HepG2 (cell line): Measurements from ENCODE around the gene SETD2. TPM values are rescaled to one million over a fixed set of nuclear protein-coding genes. Genes with fewer than 3 reads are reported as not detected.

ENCODE experiments used
- CBX2 ChIP-seq, 2 experiments: fragments of 200-600 bp in 1 of 2; sonication (generic); formaldehyde crosslinking in 1 of 2; IDR thresholded peaks; 2 replicates each; pipeline versions ENCODE4 v1.7.0 to v1.8.1; 2018 to 2022; ENCODE audit warnings: low read depth in 2 of 2, low read length in 1 of 2, mild to moderate bottlenecking in 1 of 2, missing genetic modification reagents in 1 of 2
- ELF4 ChIP-seq: sonication (generic); formaldehyde crosslinking; IDR thresholded peaks from 2 replicates; pipeline ENCODE4 v1.5.0; 2020; ENCODE audit warnings: missing genetic modification reagents, mild to moderate bottlenecking, moderate library complexity, borderline replicate concordance
- HOXA3 ChIP-seq: sonication (generic); formaldehyde crosslinking; IDR thresholded peaks from 2 replicates; pipeline ENCODE4 v1.5.0; 2020; ENCODE audit warnings: missing genetic modification reagents
- KDM1A ChIP-seq: IDR thresholded peaks from 2 replicates; pipeline ENCODE4 v1.6.1; 2016; ENCODE audit warnings: missing compliant biosample characterization
- KLF11 ChIP-seq: IDR thresholded peaks from 2 replicates; pipeline ENCODE4 v1.6.1; 2016; ENCODE audit warnings: missing compliant biosample characterization
- MTF1 ChIP-seq: sonication (generic); formaldehyde crosslinking; IDR thresholded peaks from 2 replicates; pipeline ENCODE4 v1.5.0; 2020; ENCODE audit warnings: missing genetic modification reagents
- PAXIP1 ChIP-seq: sonication (generic); formaldehyde crosslinking; conservative IDR thresholded peaks from 2 replicates; pipeline ENCODE4 v1.4.0; 2020; ENCODE audit warnings: mild to moderate bottlenecking, missing genetic modification reagents, moderate library complexity
- RNF2 ChIP-seq: fragments of 450-650 bp; conservative IDR thresholded peaks from 2 replicates; pipeline ENCODE4 v1.6.1; 2016; ENCODE audit warnings: low read depth
- SALL1 ChIP-seq: sonication (generic); formaldehyde crosslinking; IDR thresholded peaks from 2 replicates; pipeline ENCODE4 v1.8.0; 2022; ENCODE audit warnings: mild to moderate bottlenecking, missing genetic modification reagents
- YEATS4 ChIP-seq: sonication (generic); formaldehyde crosslinking; IDR thresholded peaks from 2 replicates; pipeline ENCODE4 v1.4.0; 2020; ENCODE audit warnings: missing genetic modification reagents, borderline replicate concordance
- ZBTB20 ChIP-seq: sonication (generic); formaldehyde crosslinking; IDR thresholded peaks from 2 replicates; pipeline ENCODE4 v1.8.1; 2023; ENCODE audit warnings: missing genetic modification reagents, low read depth, mild to moderate bottlenecking, borderline replicate concordance
- ZNF276 ChIP-seq: sonication (generic); formaldehyde crosslinking; IDR thresholded peaks from 2 replicates; pipeline ENCODE4 v1.4.0; 2020; ENCODE audit warnings: mild to moderate bottlenecking, low read depth, missing genetic modification reagents
- ZNF367 ChIP-seq: sonication (generic); formaldehyde crosslinking; IDR thresholded peaks from 2 replicates; pipeline ENCODE4 v1.4.0; 2020; ENCODE audit warnings: missing genetic modification reagents, borderline replicate concordance
- ZNF530 ChIP-seq: sonication (generic); formaldehyde crosslinking; IDR thresholded peaks from 2 replicates; pipeline ENCODE4 v1.5.0; 2020; ENCODE audit warnings: low read depth, mild to moderate bottlenecking, missing genetic modification reagents
- ZNF709 ChIP-seq: sonication (generic); formaldehyde crosslinking; IDR thresholded peaks from 2 replicates; pipeline ENCODE4 v1.5.0; 2020; ENCODE audit warnings: mild to moderate bottlenecking, missing genetic modification reagents
- ZSCAN20 ChIP-seq: sonication (generic); formaldehyde crosslinking; IDR thresholded peaks from 2 replicates; pipeline ENCODE4 v1.4.0; 2020; ENCODE audit warnings: missing genetic modification reagents, mild to moderate bottlenecking, borderline replicate concordance
- polyA plus RNA-seq, 8 experiments: library from polyadenylated mRNA; depleted of rRNA in 3 of 8; stranded (reverse) in 7 of 8; unstranded in 1 of 8; fragments of >200 nt; fragmentation: Illumina TruSeq in 4 of 8; extraction: Trizol in 4 of 8; gene quantifications; 2 replicates each; pipeline versions ENCODE4 v1.2.1 to v1.2.3, GENCODE V29; 2011 to 2016; ENCODE audit warnings: low read depth in 4 of 8, missing spikeins in 1 of 8, mixed read lengths in 1 of 8; ENCODE audit not compliant: insufficient read depth in 1 of 8
- total RNA-seq, 5 experiments: library from RNA; depleted of rRNA; stranded (reverse); fragments of >200 nt; fragmentation: Illumina TruSeq; extraction: Trizol; gene quantifications; 2 replicates each; pipeline ENCODE4 v1.2.3, GENCODE V29; 2016; ENCODE audit warnings: low read depth in 1 of 5
- TF ChIP-seq, protein P1 (sequence below): sonication (generic); formaldehyde crosslinking; IDR thresholded peaks from 2 replicates; pipeline ENCODE4 v1.4.0; 2020; ENCODE audit warnings: missing genetic modification reagents
- TF ChIP-seq, protein P2 (sequence below): sonication (generic); formaldehyde crosslinking; IDR thresholded peaks from 2 replicates; pipeline ENCODE4 v1.4.0; 2020; ENCODE audit warnings: mild to moderate bottlenecking, missing genetic modification reagents
- TF ChIP-seq, protein P3 (sequence below): sonication (generic); formaldehyde crosslinking; IDR thresholded peaks from 2 replicates; pipeline ENCODE4 v1.4.0; 2020; ENCODE audit warnings: mild to moderate bottlenecking, missing genetic modification reagents

SETD2 gene
- total and polyA plus RNA-seq, 2 of the 13 experiments (the other 11 are each of a cell fraction or from before 2014, with no cell fraction given), result 14.2 to 24.2 TPM

DNA sequence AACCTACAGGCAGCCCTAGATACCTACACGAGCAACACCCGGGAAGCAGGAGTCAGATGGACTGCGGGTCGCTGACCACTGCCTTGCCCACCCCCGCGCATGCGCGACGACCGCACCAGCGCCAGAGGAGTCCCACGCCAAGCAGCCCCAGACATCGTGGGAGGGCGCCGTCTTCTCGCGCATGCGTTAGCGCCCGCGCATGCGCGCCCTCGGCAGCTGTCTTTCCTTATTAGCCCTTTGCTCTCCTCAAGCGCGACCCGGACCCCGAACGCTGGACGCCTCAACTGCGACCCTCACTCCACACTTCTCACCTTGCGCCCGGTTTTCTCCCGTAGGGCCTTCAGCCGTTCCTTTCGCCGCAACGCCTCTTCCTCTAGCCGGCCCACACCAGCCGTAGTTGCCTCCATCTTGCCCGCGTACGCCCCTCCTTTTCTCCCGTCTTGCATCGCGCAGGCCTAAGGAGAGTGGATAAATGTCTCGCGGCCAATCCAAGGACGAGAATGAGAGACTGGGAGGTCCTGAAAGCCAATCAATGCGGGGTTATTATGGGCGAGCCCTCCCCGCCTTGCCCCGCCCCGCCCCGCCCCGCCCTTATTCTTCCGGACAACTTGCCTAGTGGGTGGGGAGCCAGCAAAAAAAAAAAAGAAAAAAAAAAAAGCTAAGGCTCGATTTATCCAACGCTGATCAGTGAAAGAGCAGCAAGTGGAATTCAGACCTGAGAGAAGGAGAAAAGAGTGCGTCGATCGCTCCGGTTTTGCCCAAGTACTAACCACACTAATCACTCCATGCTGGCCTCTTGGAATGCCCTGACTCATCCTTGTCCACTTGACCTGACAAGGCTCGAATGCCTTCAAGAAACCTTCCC, 187.4 kb downstream of the SETD2 start, which contains the start of gene CCDC12 (continued):
- TF ChIP-seq PAXIP1 (CRISPR knock-in tag) (no peak), ZNF709 (CRISPR knock-in tag) (peak; percentile 18; the same call in 1 of the 2 replicates), RNF2 (0 out of 2 replicates have a peak, but pooled peaks have one; percentile 33), SALL1 (CRISPR knock-in tag) (peak; percentile 88), ZNF367 (CRISPR knock-in tag) (0 out of 2 replicates have a peak, but pooled peaks have one; percentile 34), ZSCAN20 (no peak), HOXA3 (CRISPR knock-in tag) (peak; percentile 81), CBX2 (IDR thresholded peaks at IDR 0.05; ENCODE audit: low read depth, low read length) (no peak), CBX2 (CRISPR knock-in tag; IDR thresholded peaks at IDR 0.05; ENCODE audit: low read depth) (no peak), KLF11 (CRISPR knock-in tag) (0 out of 2 replicates have a peak, but pooled peaks have one; percentile 24), ZNF530 (CRISPR knock-in tag) (no peak), YEATS4 (peak; percentile 71; the same call in 1 of the 2 replicates), ELF4 (CRISPR knock-in tag) (no peak), ZNF276 (CRISPR knock-in tag) (no peak), ZBTB20 (CRISPR knock-in tag) (peak; percentile 78), KDM1A (CRISPR knock-in tag) (0 out of 2 replicates have a peak, but pooled peaks have one; percentile 33), MTF1 (CRISPR knock-in tag) (no peak)
- TF ChIP-seq, protein P1, sequence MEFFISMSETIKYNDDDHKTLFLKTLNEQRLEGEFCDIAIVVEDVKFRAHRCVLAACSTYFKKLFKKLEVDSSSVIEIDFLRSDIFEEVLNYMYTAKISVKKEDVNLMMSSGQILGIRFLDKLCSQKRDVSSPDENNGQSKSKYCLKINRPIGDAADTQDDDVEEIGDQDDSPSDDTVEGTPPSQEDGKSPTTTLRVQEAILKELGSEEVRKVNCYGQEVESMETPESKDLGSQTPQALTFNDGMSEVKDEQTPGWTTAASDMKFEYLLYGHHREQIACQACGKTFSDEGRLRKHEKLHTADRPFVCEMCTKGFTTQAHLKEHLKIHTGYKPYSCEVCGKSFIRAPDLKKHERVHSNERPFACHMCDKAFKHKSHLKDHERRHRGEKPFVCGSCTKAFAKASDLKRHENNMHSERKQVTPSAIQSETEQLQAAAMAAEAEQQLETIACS (CRISPR knock-in tag), result 0 out of 2 replicates have a peak, but pooled peaks have one; percentile 46
- TF ChIP-seq, protein P2, sequence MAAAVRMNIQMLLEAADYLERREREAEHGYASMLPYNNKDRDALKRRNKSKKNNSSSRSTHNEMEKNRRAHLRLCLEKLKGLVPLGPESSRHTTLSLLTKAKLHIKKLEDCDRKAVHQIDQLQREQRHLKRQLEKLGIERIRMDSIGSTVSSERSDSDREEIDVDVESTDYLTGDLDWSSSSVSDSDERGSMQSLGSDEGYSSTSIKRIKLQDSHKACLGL (CRISPR knock-in tag), result peak; percentile 87
- TF ChIP-seq, protein P3, sequence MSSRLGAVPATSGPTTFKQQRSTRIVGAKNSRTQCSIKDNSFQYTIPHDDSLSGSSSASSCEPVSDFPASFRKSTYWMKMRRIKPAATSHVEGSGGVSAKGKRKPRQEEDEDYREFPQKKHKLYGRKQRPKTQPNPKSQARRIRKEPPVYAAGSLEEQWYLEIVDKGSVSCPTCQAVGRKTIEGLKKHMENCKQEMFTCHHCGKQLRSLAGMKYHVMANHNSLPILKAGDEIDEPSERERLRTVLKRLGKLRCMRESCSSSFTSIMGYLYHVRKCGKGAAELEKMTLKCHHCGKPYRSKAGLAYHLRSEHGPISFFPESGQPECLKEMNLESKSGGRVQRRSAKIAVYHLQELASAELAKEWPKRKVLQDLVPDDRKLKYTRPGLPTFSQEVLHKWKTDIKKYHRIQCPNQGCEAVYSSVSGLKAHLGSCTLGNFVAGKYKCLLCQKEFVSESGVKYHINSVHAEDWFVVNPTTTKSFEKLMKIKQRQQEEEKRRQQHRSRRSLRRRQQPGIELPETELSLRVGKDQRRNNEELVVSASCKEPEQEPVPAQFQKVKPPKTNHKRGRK (CRISPR knock-in tag), result no peak
